ENCODE results near the gene GPR42. TPM values are rescaled to one million over a fixed set of nuclear protein-coding genes. Genes with fewer than 3 reads are reported as not detected.
A peak's percentile ranks its signal among the peaks of the same experiment; 100 is the strongest.

GPR42 gene
- total and polyA plus RNA-seq, 10 of the 15 experiments (the other 5 are each of a cell fraction or from before 2014, with no cell fraction given): 0.13 TPM; not detected in 9

- ATAC-seq (no peak), DNase-seq (ENCODE audit: low read depth, low spot score) (no peak), FAIRE-seq (no peak)
- H3K27me3 ChIP-seq (replicated peaks in 1 of 2; ENCODE audit: control insufficient read depth in 2 of 2, insufficient read depth in 2 of 2, low read length in 1 of 2): no peaks in the 10 kb centered on the region
- in situ Hi-C loops (cut with MboI) (loop anchor here (10.0 kb wide), 1 partner anchor 568 kb away; the partner anchor contains the start of genes HCST, NFKBID and TYROBP), intact Hi-C loops (cut with micrococcal nuclease; ENCODE audit: unreplicated experiment) (no loop called here)
- H3K9me3 ChIP-seq (replicated peaks; ENCODE audit: control insufficient read depth, insufficient read depth, low read length): no peaks in the 10 kb centered on the region
- ChIA-PET RAD21 (ENCODE audit: unreplicated experiment) (interaction anchor here (1.0 to 9.4 kb wide), 5 partner anchors 11 to 29 kb away, joined by 3 to 127 read pairs (median 12); partner anchors contain the start of gene FFAR1), SMC1A (ENCODE audit: uncharacterized antibody, unreplicated experiment) (interaction anchor here (0.7 to 9.8 kb wide), 8 partner anchors 11 to 156 kb away, joined by 3 to 152 read pairs (median 16); partner anchors contain the start of gene FFAR1), POLR2A (interaction anchor here (0.8 to 7.2 kb wide), 4 partner anchors 10 to 16 kb away, joined by 3 to 135 read pairs (median 30); partner anchors contain the start of gene FFAR1), CTCF (interaction anchor here (0.7 to 5.1 kb wide), 5 partner anchors 11 to 159 kb away, joined by 3 to 61 read pairs (median 6); partner anchors contain the start of gene FFAR1)
- no peak overlapping the region for H3K9ac ChIP-seq (ENCODE audit: control insufficient read depth, insufficient read depth, low read length)
- H3K27ac ChIP-seq (ENCODE audit: control insufficient read depth, insufficient read depth): peak overlapping the region; percentile 93; the same call in 1 of the 2 replicates
- peak overlapping the region; percentile 61 for H3K4me2 ChIP-seq (ENCODE audit: control insufficient read depth, insufficient read depth)
- H3K4me3 ChIP-seq: peak overlapping the region; percentile 49; the same call in 1 of the 2 replicates
- 91% methylated on average over 21 of the region's 21 CpGs for WGBS (ENCODE audit: insufficient coverage, insufficient replicate concordance, low lambda C conversion rate, missing lambda C conversion rate)
- H3K4me1 ChIP-seq (ENCODE audit: control insufficient read depth, insufficient read depth, low read length): peaks cover 48% of the 10 kb centered on the region
- no peaks in the 10 kb centered on the region for H4K20me1 ChIP-seq (ENCODE audit: control insufficient read depth, insufficient read depth)
- no peak overlapping the region for H2AFZ ChIP-seq (ENCODE audit: control insufficient read depth, low read depth, low read length)
- H3K79me2 ChIP-seq (ENCODE audit: control insufficient read depth, insufficient read depth, low read length): peaks cover 50% of the 10 kb centered on the region
- no TSS peak for BruUV-seq (replicated peaks)
- TF ChIP-seq HDGF (IDR thresholded peaks at IDR 0.05) (0 out of 2 replicates have a peak, but pooled peaks have one; percentile 1), LARP7 (IDR thresholded peaks at IDR 0.05) (no peak), POLR2A (IDR thresholded peaks at IDR 0.05; ENCODE audit: low read depth, low read length) (peak; percentile 71), NFXL1 (IDR thresholded peaks at IDR 0.05; ENCODE audit: borderline replicate concordance) (no peak)
- peaks cover 25 to 27% of the 10 kb centered on the region in 2 experiments for H3K36me3 ChIP-seq (ENCODE audit: control insufficient read depth in 2 of 2, insufficient read depth in 2 of 2, low read length in 1 of 2)
Observed at GRCh38 chr19:35336166-35336955, 34.5 kb upstream of the GPR42 start.

All from GM12878 (cell line).